HG03432 (cell line): ENCODE results near the gene CSNK1E.

Experiments
- ATAC-seq: cut with Tn5 transposase; IDR thresholded peaks from one replicate; pipeline ENCODE4 v1.9.1; 2021; ENCODE audit warnings: mild to moderate bottlenecking, moderate library complexity; ENCODE audit not compliant: unreplicated experiment

CSNK1E gene

GRCh38 chr22:38250643-38251340, 66.4 kb downstream of the CSNK1E start:
- ATAC-seq, result no peak

- ATAC-seq, result no peak
Observed at GRCh38 chr22:38249803-38250642, 67.2 kb downstream of the CSNK1E start.

- no peak for ATAC-seq
Observed at GRCh38 chr22:38249301-38249700, 67.9 kb downstream of the CSNK1E start.

- no peak for ATAC-seq
Observed at GRCh38 chr22:38248280-38248679, 69.0 kb downstream of the CSNK1E start.

- no peak for ATAC-seq
Observed at GRCh38 chr22:38247713-38248112, 69.5 kb downstream of the CSNK1E start.

- no peak for ATAC-seq
Observed at GRCh38 chr22:38246692-38247091, 70.5 kb downstream of the CSNK1E start.

- no peak for ATAC-seq
Observed at GRCh38 chr22:38246046-38246658, 71.1 kb downstream of the CSNK1E start.

- ATAC-seq, result no peak
Observed at GRCh38 chr22:38244106-38244505, 73.1 kb downstream of the CSNK1E start.

GRCh38 chr22:38243007-38243765, 74.0 kb downstream of the CSNK1E start:
- ATAC-seq, result no peak

GRCh38 chr22:38240734-38241252, 76.4 kb downstream of the CSNK1E start:
- ATAC-seq, result no peak
